GM19193 (cell line): ENCODE measurements around the gene RAD51B.

Experiments
- POLR2A ChIP-seq: IDR thresholded peaks from 4 replicates; pipeline ENCODE4 v1.6.1; 2011; ENCODE audit not compliant: insufficient read depth, insufficient read length; ENCODE audit errors: extremely low read depth

RAD51B gene

GRCh38 chr14:68225321-68225720, 405.7 kb downstream of the RAD51B start:
- TF ChIP-seq POLR2A: no peak

- TF ChIP-seq POLR2A: no peak
Observed at GRCh38 chr14:68226523-68226922, 406.9 kb downstream of the RAD51B start.

- no peak for TF ChIP-seq POLR2A
Observed at GRCh38 chr14:68228656-68229055, 409.1 kb downstream of the RAD51B start.

- TF ChIP-seq POLR2A: no peak
Observed at GRCh38 chr14:68229423-68230100, 410.0 kb downstream of the RAD51B start.

- no peak for TF ChIP-seq POLR2A
Observed at GRCh38 chr14:68230202-68230949, 410.8 kb downstream of the RAD51B start.

- TF ChIP-seq POLR2A: no peak
Observed at GRCh38 chr14:68230950-68231717, 411.6 kb downstream of the RAD51B start.

GRCh38 chr14:68231898-68232297, 412.3 kb downstream of the RAD51B start:
- no peak for TF ChIP-seq POLR2A

GRCh38 chr14:68232300-68233055, 412.9 kb downstream of the RAD51B start:
- no peak for TF ChIP-seq POLR2A

- no peak for TF ChIP-seq POLR2A
Observed at GRCh38 chr14:68233101-68233784, 413.7 kb downstream of the RAD51B start.

- no peak for TF ChIP-seq POLR2A
Observed at GRCh38 chr14:68234101-68234905, 414.7 kb downstream of the RAD51B start.

GRCh38 chr14:68235011-68235410, 415.4 kb downstream of the RAD51B start:
- TF ChIP-seq POLR2A: no peak

GRCh38 chr14:68236582-68237458, 417.2 kb downstream of the RAD51B start:
- TF ChIP-seq POLR2A: no peak
